OCI-LY7 (cell line): ENCODE results near the gene PIH1D1. TPM values are rescaled to one million over a fixed set of nuclear protein-coding genes. Genes with fewer than 3 reads are reported as not detected.

Source experiments
- BruUV-seq: library from RNA; stranded (reverse); fragments of 400-500 nt; replicated peaks from 2 replicates; lab custom pipeline; 2021; lab: Mats Ljungman, UMichigan
- CTCF ChIA-PET: fragments of 300-600 bp; sonication (Branson Sonifier 250); formaldehyde crosslinking; loops from one replicate; lab custom pipeline; 2022; ENCODE audit warnings: antibody characterized with exemption; ENCODE audit not compliant: unreplicated experiment; lab: Charles Lee
- POLR2A ChIA-PET: fragments of 300-600 bp; sonication (Branson Sonifier 250); formaldehyde crosslinking; loops from one replicate; lab custom pipeline; 2022; ENCODE audit warnings: antibody characterized with exemption; lab: Charles Lee
- DNase-seq: peaks from one replicate; pipeline ENCODE4 v3.0.0-alpha.2; 2015; ENCODE audit warnings: low spot score
- H2AFZ ChIP-seq: fragments of 200-600 bp; sonication (generic), shearing (Covaris generic); 2 replicates; pipeline ENCODE4 v1.6.1; 2014; ENCODE audit warnings: mild to moderate bottlenecking, antibody characterized with exemption, low read length, moderate library complexity
- H3K27ac ChIP-seq: fragments of 200-600 bp; sonication (generic); 2 replicates; pipeline ENCODE4 v1.5.1; 2014; ENCODE audit warnings: mixed run types, low read depth, mild to moderate bottlenecking, moderate library complexity, low read length, inconsistent platforms; ENCODE audit not compliant: poor library complexity, severe bottlenecking
- H3K36me3 ChIP-seq: fragments of 200-600 bp; sonication (generic); 2 replicates; pipeline ENCODE4 v1.6.1; 2014; ENCODE audit warnings: mild to moderate bottlenecking, antibody characterized with exemption, low read length, moderate library complexity, mixed read lengths; ENCODE audit not compliant: insufficient read depth
- H3K4me1 ChIP-seq: fragments of 200-600 bp; sonication (generic); 2 replicates; pipeline ENCODE4 v1.5.1; 2014; ENCODE audit warnings: mild to moderate bottlenecking, low read length; ENCODE audit not compliant: insufficient read depth, poor library complexity, severe bottlenecking
- H3K4me2 ChIP-seq: fragments of 200-600 bp; sonication (generic); 2 replicates; pipeline ENCODE4 v1.6.1; 2014; ENCODE audit warnings: mild to moderate bottlenecking, low read length
- H3K4me3 ChIP-seq: fragments of 200-600 bp; sonication (generic); 2 replicates; pipeline ENCODE4 v1.5.1; 2014; ENCODE audit warnings: mild to moderate bottlenecking, low read depth, low read length; ENCODE audit not compliant: poor library complexity, severe bottlenecking
- H3K79me2 ChIP-seq: fragments of 200-600 bp; sonication (generic); 2 replicates; pipeline ENCODE4 v1.6.1; 2016; ENCODE audit warnings: low read depth, mild to moderate bottlenecking, low read length, moderate library complexity, mixed read lengths; ENCODE audit not compliant: insufficient read depth
- H3K9me2 ChIP-seq: fragments of 200-600 bp; sonication (generic); 2 replicates; pipeline ENCODE4 v1.6.1; 2016; ENCODE audit warnings: mild to moderate bottlenecking, low read length, mixed read lengths; ENCODE audit not compliant: insufficient read depth
- H3K9me3 ChIP-seq: fragments of 200-600 bp; sonication (generic); 2 replicates; pipeline ENCODE4 v1.6.1; 2014; ENCODE audit warnings: mild to moderate bottlenecking, mixed run types, low read length, mixed read lengths
- H4K20me1 ChIP-seq: fragments of 200-600 bp; sonication (generic); 2 replicates; pipeline ENCODE4 v1.6.1; 2014; ENCODE audit warnings: mild to moderate bottlenecking, antibody characterized with exemption, low read length, moderate library complexity, mixed read lengths; ENCODE audit not compliant: insufficient read depth
- EZH2phosphoT487 ChIP-seq: fragments of 200-600 bp; sonication (generic); IDR thresholded peaks from 2 replicates; pipeline ENCODE4 v1.6.1; 2018; ENCODE audit warnings: low read depth, borderline replicate concordance, mild to moderate bottlenecking, mixed run types, antibody characterized with exemption, low read length, moderate library complexity, mixed read lengths
- intact Hi-C: fragments of 100-400 bp; cut with micrococcal nuclease; formaldehyde crosslinking; loops from one replicate; pipeline ENCODE4 v1.10.0; 2022; ENCODE audit not compliant: unreplicated experiment
- total RNA-seq, 2 experiments: library from RNA; depleted of rRNA in 1 of 2; stranded (reverse); fragments of >200 nt in 1 of 2; shearing (Covaris generic) in 1 of 2; gene quantifications; 2 replicates each; pipeline ENCODE4 v1.2.3, GENCODE V29; 2014 to 2022
- TF ChIP-seq, protein P1 (sequence below): fragments of 200-600 bp; sonication (generic); conservative IDR thresholded peaks from 2 replicates; pipeline ENCODE4 v1.5.1; 2014; ENCODE audit warnings: mild to moderate bottlenecking, antibody characterized with exemption, low read length, moderate library complexity, mixed read lengths

The PIH1D1 gene
- total RNA-seq, 2 experiments from 2014 or later = 95.5 to 117 TPM

DNA sequence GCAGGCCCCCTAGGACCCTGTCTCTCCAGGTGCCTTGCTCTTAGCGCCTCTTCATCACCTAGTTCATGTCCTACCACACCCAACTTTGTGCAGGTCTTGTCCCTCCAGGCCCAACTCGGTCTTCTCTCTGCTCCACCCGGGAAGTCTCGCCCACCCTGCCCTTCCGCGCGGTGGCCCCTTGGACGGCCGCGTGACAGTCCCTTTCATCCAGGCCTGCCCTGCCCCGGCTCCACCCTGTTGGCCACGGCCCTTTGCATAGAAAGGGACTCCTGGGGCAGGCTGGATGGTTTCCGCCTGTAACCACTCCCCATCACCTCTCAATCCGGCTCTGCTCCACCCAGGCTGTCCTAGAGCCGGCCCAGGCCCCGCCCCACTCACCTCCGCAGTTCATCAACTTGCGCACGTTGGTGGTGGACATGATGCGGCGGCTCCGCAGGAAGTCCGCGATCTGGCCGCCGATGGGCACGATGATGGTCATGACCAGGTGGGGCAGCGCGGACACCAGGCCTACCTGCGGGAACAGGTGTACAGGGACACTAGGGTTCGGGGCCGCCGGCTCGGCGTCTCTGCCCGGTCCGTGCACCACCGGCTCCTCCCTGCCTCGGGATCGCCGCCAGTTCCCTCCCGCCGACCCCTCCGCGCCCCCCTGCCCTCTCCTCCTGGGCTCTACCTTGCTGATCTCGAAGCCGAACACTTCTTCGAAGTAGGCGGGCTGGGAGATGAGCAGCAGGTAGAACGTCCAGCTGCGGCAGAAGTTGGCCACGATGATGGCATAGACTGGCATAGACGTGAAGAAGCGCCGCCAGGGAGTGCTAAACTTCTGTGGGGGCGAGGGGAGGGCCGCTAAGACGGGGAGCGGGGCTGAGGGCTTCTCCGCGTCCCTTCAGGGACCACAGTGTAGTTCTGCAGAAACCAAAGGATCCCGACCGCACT is 19.2 kb downstream of the PIH1D1 start:
- BruUV-seq = no TSS peak
- no peaks in the 10 kb centered on the region for H4K20me1 ChIP-seq
- H3K4me3 ChIP-seq = no peak overlapping the region
- H3K9me3 ChIP-seq = no peaks in the 10 kb centered on the region
- H3K27ac ChIP-seq = no peak overlapping the region
- ChIA-PET CTCF (interaction anchor here (0.8 kb wide), 1 partner anchor 41 kb away, joined by 5 read pairs; no protein-coding TSS in a partner anchor), POLR2A (no interaction called here)
- no peak overlapping the region for H2AFZ ChIP-seq
- no peak for TF ChIP-seq EZH2phosphoT487
- TF ChIP-seq, protein P1, sequence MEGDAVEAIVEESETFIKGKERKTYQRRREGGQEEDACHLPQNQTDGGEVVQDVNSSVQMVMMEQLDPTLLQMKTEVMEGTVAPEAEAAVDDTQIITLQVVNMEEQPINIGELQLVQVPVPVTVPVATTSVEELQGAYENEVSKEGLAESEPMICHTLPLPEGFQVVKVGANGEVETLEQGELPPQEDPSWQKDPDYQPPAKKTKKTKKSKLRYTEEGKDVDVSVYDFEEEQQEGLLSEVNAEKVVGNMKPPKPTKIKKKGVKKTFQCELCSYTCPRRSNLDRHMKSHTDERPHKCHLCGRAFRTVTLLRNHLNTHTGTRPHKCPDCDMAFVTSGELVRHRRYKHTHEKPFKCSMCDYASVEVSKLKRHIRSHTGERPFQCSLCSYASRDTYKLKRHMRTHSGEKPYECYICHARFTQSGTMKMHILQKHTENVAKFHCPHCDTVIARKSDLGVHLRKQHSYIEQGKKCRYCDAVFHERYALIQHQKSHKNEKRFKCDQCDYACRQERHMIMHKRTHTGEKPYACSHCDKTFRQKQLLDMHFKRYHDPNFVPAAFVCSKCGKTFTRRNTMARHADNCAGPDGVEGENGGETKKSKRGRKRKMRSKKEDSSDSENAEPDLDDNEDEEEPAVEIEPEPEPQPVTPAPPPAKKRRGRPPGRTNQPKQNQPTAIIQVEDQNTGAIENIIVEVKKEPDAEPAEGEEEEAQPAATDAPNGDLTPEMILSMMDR = no peak
- DNase-seq = no peak
- H3K4me1 ChIP-seq = peaks cover 37% of the 10 kb centered on the region
- no peaks in the 10 kb centered on the region for H3K79me2 ChIP-seq
- intact Hi-C loops = no loop called here
- H3K9me2 ChIP-seq = no peaks in the 10 kb centered on the region
- no peak overlapping the region for H3K4me2 ChIP-seq
- H3K36me3 ChIP-seq = no peaks in the 10 kb centered on the region

DNA sequence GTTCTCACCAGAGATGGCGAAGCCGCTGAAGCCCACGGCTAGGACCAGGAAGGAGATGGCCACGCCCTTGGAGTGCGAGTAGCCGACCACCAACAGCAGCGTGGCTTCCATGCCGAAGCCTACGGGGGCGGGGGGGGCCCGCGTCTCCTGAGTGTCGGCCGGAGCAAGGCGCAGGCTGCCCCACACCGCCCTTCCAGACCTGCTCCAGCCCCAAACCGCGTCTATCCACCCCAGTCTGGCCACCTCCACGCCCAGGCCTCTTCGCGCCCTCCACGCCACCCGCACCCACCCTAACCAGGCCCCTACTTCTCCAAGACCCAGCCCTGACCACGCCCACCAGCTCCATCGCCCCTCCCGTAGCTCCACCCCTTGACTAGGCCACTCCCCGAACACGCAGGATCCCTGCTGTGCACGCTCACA is 20.3 kb downstream of the PIH1D1 start:
- no TSS peak for BruUV-seq
- H2AFZ ChIP-seq = no peak overlapping the region
- no peaks in the 10 kb centered on the region for H3K79me2 ChIP-seq
- H3K36me3 ChIP-seq = no peaks in the 10 kb centered on the region
- H3K4me3 ChIP-seq = no peak overlapping the region
- H3K4me1 ChIP-seq = peaks cover 41% of the 10 kb centered on the region
- no peaks in the 10 kb centered on the region for H4K20me1 ChIP-seq
- H3K27ac ChIP-seq = no peak overlapping the region
- intact Hi-C loops = no loop called here
- TF ChIP-seq, protein P1 = no peak
- TF ChIP-seq EZH2phosphoT487 = no peak
- H3K9me2 ChIP-seq = no peaks in the 10 kb centered on the region
- ChIA-PET CTCF (interaction anchor here (0.8 kb wide), 1 partner anchor 40 kb away, joined by 5 read pairs; no protein-coding TSS in a partner anchor), POLR2A (no interaction called here)
- no peaks in the 10 kb centered on the region for H3K9me3 ChIP-seq
- no peak for DNase-seq
- no peak overlapping the region for H3K4me2 ChIP-seq
